Stimulated activated CD4-positive, alpha-beta T cell treated with anti-CD3 and anti-CD28 coated beads, Interleukin-15, amount 100 ng/mL, for 1 hour (primary cell): Measurements from ENCODE around the gene TNIK.
"Not testable (repeated sequence)": the region's sequence is repeated elsewhere in the genome, so short reads cannot be mapped to it uniquely, and the experiment has no call there.

Experiments
- DNase-seq, 2 donors: peaks; one replicate each; pipeline ENCODE4 v3.0.0-alpha.2; 2020; ENCODE audit warnings: low read depth in 1 of 2, low spot score in 1 of 2

The TNIK gene

GRCh38 chr3:171469376-171469775, 9.2 kb upstream of the TNIK start:
- DNase-seq, result no peak

- DNase-seq, result no peak
These were observed 8.2 kb upstream of the TNIK start for GRCh38 chr3:171468296-171468906.

GRCh38 chr3:171465763-171466162, 5.6 kb upstream of the TNIK start:
- DNase-seq, result no peak

- no peak for DNase-seq
These were observed 4.3 kb upstream of the TNIK start for GRCh38 chr3:171464462-171464861.

- DNase-seq, result no peak
These were observed 2.0 kb upstream of the TNIK start for GRCh38 chr3:171462224-171462623.

- DNase-seq, result no peak
These were observed 1.3 kb upstream of the TNIK start for GRCh38 chr3:171461525-171461917.

GRCh38 chr3:171460725-171461524, 720 bp upstream of the TNIK start:
- DNase-seq, result peak; percentile 6 to 24

GRCh38 chr3:171459137-171459941, 866 bp downstream of the TNIK start:
- peak; percentile 24 to 45 for DNase-seq

GRCh38 chr3:171458864-171459136, 1.4 kb downstream of the TNIK start:
- DNase-seq, result no peak

GRCh38 chr3:171458071-171458863, 1.9 kb downstream of the TNIK start:
- peak in 1 of 2 donors; percentile 30 for DNase-seq

GRCh38 chr3:171457607-171458061, 2.6 kb downstream of the TNIK start:
- no peak for DNase-seq

- no peak for DNase-seq
These were observed 3.2 kb downstream of the TNIK start for GRCh38 chr3:171456765-171457606.

GRCh38 chr3:171455603-171456550, 4.3 kb downstream of the TNIK start:
- no peak for DNase-seq

GRCh38 chr3:171454041-171454440, 6.2 kb downstream of the TNIK start:
- DNase-seq, result no peak

- no peak for DNase-seq
These were observed 6.9 kb downstream of the TNIK start for GRCh38 chr3:171453180-171453886.

GRCh38 chr3:171452328-171452727, 7.9 kb downstream of the TNIK start:
- DNase-seq, result no peak

- no peak for DNase-seq
These were observed 8.3 kb downstream of the TNIK start for GRCh38 chr3:171451915-171452314.

GRCh38 chr3:171447579-171447891, 12.7 kb downstream of the TNIK start:
- DNase-seq, result not testable (repeated sequence)
